ENCODE measurements around the gene NMUR1. TPM values are rescaled to one million over a fixed set of nuclear protein-coding genes. Genes with fewer than 3 reads are reported as not detected.

NMUR1 gene
- total and polyA plus RNA-seq, 11 donors: 0.10 to 0.71 (median 0.35) TPM; not detected in 2

- H3K27ac ChIP-seq: no peak overlapping the region
- no peak overlapping the region for H3K4me3 ChIP-seq
- H3K9me3 ChIP-seq: no peaks in the 10 kb centered on the region
- no peaks in the 10 kb centered on the region for H3K36me3 ChIP-seq
- intact Hi-C loops (cut with DNase I): loop anchor here in 2 of 10 donors (5.0 to 10.0 kb wide), 2 partner anchors 35 to 72 kb away; partner anchors contain the start of gene TEX44 (in 1 of the 2)
- DNase-seq (no peak), ATAC-seq (no peak)
- H3K27me3 ChIP-seq: no peaks in the 10 kb centered on the region
- TF ChIP-seq POLR2A (IDR thresholded peaks at IDR 0.05) (no peak), CTCF (IDR thresholded peaks at IDR 0.05) (no peak)
- WGBS, 4 donors: 79 to 90% (median 87%) methylated on average over 8 of the region's 8 CpGs
- peaks cover 0 to 18% (median 0%) of the 10 kb centered on the region in 12 donors for H3K4me1 ChIP-seq
Observed at GRCh38 chr2:231522418-231523180, 7.6 kb downstream of the NMUR1 start.

GRCh38 chr2:231521443-231521842, 8.8 kb downstream of the NMUR1 start:
- Histone ChIP-seq H3K4me3 (no peak overlapping the region), H3K36me3 (no peaks in the 10 kb centered on the region), H3K9me3 (no peaks in the 10 kb centered on the region), H3K27me3 (no peaks in the 10 kb centered on the region), H3K27ac (no peak overlapping the region), H3K4me1 (peaks cover 0 to 18% (median 0%) of the 10 kb centered on the region in 12 donors)
- ATAC-seq (no peak), DNase-seq (no peak)
- TF ChIP-seq POLR2A (IDR thresholded peaks at IDR 0.05) (no peak), CTCF (IDR thresholded peaks at IDR 0.05) (no peak)
- WGBS, 4 donors: 48 to 88% (median 65%) methylated on average over 3 of the region's 3 CpGs
- intact Hi-C loops (cut with DNase I): loop anchor here in 2 of 10 donors (5.0 to 10.0 kb wide), 2 partner anchors 36 to 73 kb away; partner anchors contain the start of gene TEX44 (in 1 of the 2)

GRCh38 chr2:231519975-231520555, 10.2 kb downstream of the NMUR1 start:
- ATAC-seq (no peak), DNase-seq (no peak)
- intact Hi-C loops (cut with DNase I): loop anchor here in 9 of 10 donors (2.0 to 10.0 kb wide), 5 partner anchors 37 to 82 kb away; partner anchors contain the start of gene TEX44 (in 1 of the 9)
- Histone ChIP-seq H3K4me1 (peaks cover 0 to 22% (median 1%) of the 10 kb centered on the region in 12 donors), H3K36me3 (no peaks in the 10 kb centered on the region), H3K4me3 (no peak overlapping the region), H3K27me3 (no peaks in the 10 kb centered on the region), H3K27ac (no peak overlapping the region), H3K9me3 (no peaks in the 10 kb centered on the region)
- TF ChIP-seq POLR2A (IDR thresholded peaks at IDR 0.05) (no peak), CTCF (IDR thresholded peaks at IDR 0.05) (no peak)
- WGBS, 4 donors: 42 to 59% (median 50%) methylated on average over 4 of the region's 4 CpGs

GRCh38 chr2:231518771-231519170, 11.5 kb downstream of the NMUR1 start:
- Histone ChIP-seq H3K4me1 (peaks cover 0 to 20% (median 3%) of the 10 kb centered on the region in 12 donors), H3K27ac (no peak overlapping the region), H3K4me3 (no peak overlapping the region), H3K9me3 (no peaks in the 10 kb centered on the region), H3K36me3 (no peaks in the 10 kb centered on the region), H3K27me3 (no peaks in the 10 kb centered on the region)
- 78 to 89% (median 82%) methylated on average over 5 of the region's 5 CpGs for WGBS, 4 donors
- ATAC-seq: no peak
- no peak for DNase-seq
- TF ChIP-seq CTCF (IDR thresholded peaks at IDR 0.05): no peak
- no peak for TF ChIP-seq POLR2A (IDR thresholded peaks at IDR 0.05)
- intact Hi-C loops (cut with DNase I): loop anchor here in 9 of 10 donors (2.0 to 5.0 kb wide), 4 partner anchors 36 to 84 kb away; no protein-coding TSS in a partner anchor
